Neural cell (in vitro differentiated cells): ENCODE results near the gene ITPRIP. TPM values are rescaled to one million over a fixed set of nuclear protein-coding genes. Genes with fewer than 3 reads are reported as not detected.

Experiments
- H2AFZ ChIP-seq: fragments of 200-600, 300-800 bp; sonication (generic), shearing (Covaris generic); 2 replicates; pipeline ENCODE4 v1.6.0; 2014; ENCODE audit warnings: low read depth, mild to moderate bottlenecking, antibody characterized with exemption, low read length, moderate library complexity
- H3F3A ChIP-seq: fragments of 200-600 bp; shearing (Covaris generic); 2 replicates; pipeline ENCODE4 v1.6.1; 2016; ENCODE audit warnings: mild to moderate bottlenecking, moderate library complexity, mixed read lengths, antibody characterized with exemption, low read length; ENCODE audit not compliant: insufficient read depth, poor library complexity, severe bottlenecking
- H3K27ac ChIP-seq: fragments of 200-600, 300-800 bp; sonication (generic), shearing (Covaris generic); 2 replicates; pipeline ENCODE4 v1.5.1; 2014; ENCODE audit warnings: mild to moderate bottlenecking, low read length, moderate library complexity
- H3K27me3 ChIP-seq: fragments of 300-800, 200-600 bp; sonication (generic), shearing (Covaris generic); 2 replicates; pipeline ENCODE4 v1.6.0; 2014; ENCODE audit warnings: mild to moderate bottlenecking, low read depth, low read length, moderate library complexity; ENCODE audit not compliant: insufficient read depth
- H3K36me3 ChIP-seq: fragments of 300-800, 200-600 bp; sonication (generic), shearing (Covaris generic); 2 replicates; pipeline ENCODE4 v1.5.1; 2014; ENCODE audit warnings: mild to moderate bottlenecking, antibody characterized with exemption, low read length, moderate library complexity; ENCODE audit not compliant: insufficient read depth
- H3K4me2 ChIP-seq: fragments of 300-800, 200-600 bp; sonication (generic), shearing (Covaris generic); 2 replicates; pipeline ENCODE4 v1.6.0; 2014; ENCODE audit warnings: mild to moderate bottlenecking, low read length
- H3K4me3 ChIP-seq: fragments of 300-800, 200-600 bp; sonication (generic), shearing (Covaris generic); 2 replicates; pipeline ENCODE4 v1.5.1; 2014; ENCODE audit warnings: mild to moderate bottlenecking, low read length, moderate library complexity
- H3K79me2 ChIP-seq: fragments of 200-600 bp; shearing (Covaris generic); replicated peaks from 2 replicates; pipeline ENCODE4 v1.6.0; 2014; ENCODE audit warnings: mild to moderate bottlenecking, low read length, moderate library complexity; ENCODE audit not compliant: insufficient read depth
- H3K9ac ChIP-seq: fragments of 300-800, 200-600 bp; sonication (generic), shearing (Covaris generic); 2 replicates; pipeline ENCODE4 v1.6.1; 2016; ENCODE audit warnings: mild to moderate bottlenecking, low read length, mixed read lengths
- H3K9me2 ChIP-seq: fragments of 200-600 bp; shearing (Covaris generic); 2 replicates; pipeline ENCODE4 v1.6.1; 2016; ENCODE audit warnings: mild to moderate bottlenecking, low read length, mixed read lengths; ENCODE audit not compliant: insufficient read depth
- H3K9me3 ChIP-seq: fragments of 200-600, 300-800 bp; sonication (generic), shearing (Covaris generic); 2 replicates; pipeline ENCODE4 v1.6.1; 2016; ENCODE audit warnings: mild to moderate bottlenecking, mixed run types, low read length, moderate library complexity, mixed read lengths
- H4K20me1 ChIP-seq: fragments of 200-600 bp; shearing (Covaris generic); 2 replicates; pipeline ENCODE4 v1.6.1; 2016; ENCODE audit warnings: mild to moderate bottlenecking, mixed run types; ENCODE audit not compliant: insufficient read depth
- EP300 ChIP-seq: fragments of 450-650 bp; conservative IDR thresholded peaks from 2 replicates; pipeline ENCODE4 v1.6.1; 2014; ENCODE audit warnings: antibody characterized with exemption, mild to moderate bottlenecking, moderate library complexity; ENCODE audit not compliant: poor library complexity, severe bottlenecking
- EZH2 ChIP-seq: fragments of 200-600, 300-800 bp; shearing (Covaris generic), sonication (generic); IDR thresholded peaks from 2 replicates; pipeline ENCODE4 v1.6.1; 2014; ENCODE audit warnings: antibody characterized with exemption, low read length, borderline replicate concordance, mild to moderate bottlenecking; ENCODE audit not compliant: insufficient read depth, poor library complexity, severe bottlenecking
- MXI1 ChIP-seq: fragments of 450-650 bp; conservative IDR thresholded peaks from 2 replicates; pipeline ENCODE4 v1.6.1; 2014; ENCODE audit warnings: antibody characterized with exemption, mild to moderate bottlenecking; ENCODE audit not compliant: poor library complexity, severe bottlenecking
- POLR2AphosphoS5 ChIP-seq: IDR thresholded peaks from 2 replicates; pipeline ENCODE4 v1.6.1; 2012
- RAD21 ChIP-seq: fragments of 450-650 bp; conservative IDR thresholded peaks from 2 replicates; pipeline ENCODE4 v1.6.1; 2014; ENCODE audit warnings: antibody characterized with exemption, mild to moderate bottlenecking, moderate library complexity
- SMC3 ChIP-seq: fragments of 450-650 bp; conservative IDR thresholded peaks from 2 replicates; pipeline ENCODE4 v1.6.1; 2014; ENCODE audit warnings: antibody characterized with exemption, mild to moderate bottlenecking, moderate library complexity; ENCODE audit not compliant: poor library complexity
- TAF1 ChIP-seq: IDR thresholded peaks from 2 replicates; pipeline ENCODE4 v1.6.1; 2012; ENCODE audit warnings: low read depth
- polyA plus RNA-seq: library from polyadenylated mRNA; depleted of rRNA; stranded (reverse); fragments of >200 nt; gene quantifications from 2 replicates; pipeline ENCODE4 v1.2.3, GENCODE V29; 2014
- TF ChIP-seq, protein P1 (sequence below): IDR thresholded peaks from 2 replicates; pipeline ENCODE4 v1.6.1; 2012; ENCODE audit warnings: borderline replicate concordance
- TF ChIP-seq, protein P2 (sequence below): fragments of 450-650 bp; IDR thresholded peaks from 2 replicates; pipeline ENCODE4 v1.5.1; 2014; ENCODE audit warnings: antibody characterized with exemption, mild to moderate bottlenecking, moderate library complexity; ENCODE audit not compliant: poor library complexity, severe bottlenecking

Gene ITPRIP
- polyA plus RNA-seq, 1 donor from 2014 or later, result 1.5 TPM

DNA sequence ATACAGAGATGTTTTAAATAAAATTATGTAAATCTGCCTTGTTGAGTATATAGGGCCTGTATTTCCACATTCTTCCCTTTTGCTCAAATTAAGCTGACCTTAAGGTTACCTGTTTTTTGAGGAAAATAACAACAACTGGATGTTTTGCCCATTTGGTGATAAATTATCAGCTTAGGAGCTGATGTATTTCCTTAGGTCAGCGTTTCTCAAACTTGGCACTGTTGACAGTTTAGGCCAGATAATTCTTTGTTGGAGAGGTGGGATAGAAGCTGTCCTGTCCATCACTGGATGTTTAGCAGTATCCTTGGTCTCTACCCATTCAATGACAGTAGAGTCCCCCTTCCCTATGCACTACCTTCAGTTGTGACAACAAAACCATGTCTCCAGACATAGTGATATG lies 62.1 kb downstream of the ITPRIP start:
- Histone ChIP-seq H3F3A (no peaks in the 10 kb centered on the region), H3K4me2 (no peak overlapping the region)

DNA sequence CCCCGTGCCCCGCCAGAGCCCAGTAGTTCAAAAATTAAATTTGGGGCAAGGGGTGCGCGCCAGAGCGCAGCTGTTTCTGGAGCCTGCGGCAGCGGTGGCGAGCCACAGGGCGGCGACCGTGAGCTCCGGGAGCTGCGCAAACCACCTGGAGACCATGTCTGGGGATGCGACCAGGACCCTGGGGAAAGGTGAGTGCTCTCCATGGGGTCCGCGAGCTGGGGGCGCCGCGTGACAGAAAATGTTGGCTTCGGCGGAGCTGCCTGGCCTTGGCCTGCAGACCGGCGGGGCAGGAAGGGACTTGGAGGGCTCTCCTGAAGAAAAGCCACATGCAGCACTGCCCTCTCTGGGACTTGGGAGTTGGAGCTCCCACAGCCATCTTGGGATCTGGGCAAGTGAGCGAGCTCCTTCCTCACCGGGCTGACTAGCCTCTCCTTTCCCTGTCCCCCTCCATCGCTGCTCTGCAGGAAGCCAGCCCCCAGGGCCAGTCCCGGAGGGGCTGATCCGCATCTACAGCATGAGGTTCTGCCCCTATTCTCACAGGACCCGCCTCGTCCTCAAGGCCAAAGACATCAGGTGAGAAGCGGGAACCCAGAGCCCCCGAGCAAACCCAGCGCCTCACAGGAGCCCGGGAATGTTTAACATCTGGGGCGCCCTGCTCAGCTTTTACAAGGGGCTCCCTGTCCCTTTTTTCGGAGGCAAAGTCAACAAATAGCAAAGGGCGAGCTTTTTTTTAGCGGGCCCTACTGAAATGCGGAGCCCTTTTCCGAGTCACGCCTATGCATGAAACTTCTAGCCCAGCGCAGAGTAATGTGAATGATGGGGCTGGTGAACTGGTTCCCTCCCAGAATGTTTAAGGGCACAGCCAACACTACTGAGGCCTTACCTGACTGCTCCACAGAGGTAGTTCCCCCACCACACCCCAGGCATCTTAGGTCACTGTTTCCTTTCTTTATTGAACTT lies 63.2 kb downstream of the ITPRIP start:
- no peaks in the 10 kb centered on the region for H3K36me3 ChIP-seq

More for the DNA sequence above, 62.1 kb downstream of the ITPRIP start:
- H3K9ac ChIP-seq, result no peak overlapping the region
- H3K79me2 ChIP-seq, result no peaks in the 10 kb centered on the region
- no peaks in the 10 kb centered on the region for H3K36me3 ChIP-seq
- no peak overlapping the region for H3K4me3 ChIP-seq
- H2AFZ ChIP-seq, result no peak overlapping the region
- no peaks in the 10 kb centered on the region for H4K20me1 ChIP-seq
- no peak for TF ChIP-seq MXI1
- TF ChIP-seq EP300, result no peak
- TF ChIP-seq SMC3, result no peak
- no peak for TF ChIP-seq RAD21
- no peak for TF ChIP-seq EZH2
- TF ChIP-seq TAF1, result no peak
- TF ChIP-seq, protein P1, sequence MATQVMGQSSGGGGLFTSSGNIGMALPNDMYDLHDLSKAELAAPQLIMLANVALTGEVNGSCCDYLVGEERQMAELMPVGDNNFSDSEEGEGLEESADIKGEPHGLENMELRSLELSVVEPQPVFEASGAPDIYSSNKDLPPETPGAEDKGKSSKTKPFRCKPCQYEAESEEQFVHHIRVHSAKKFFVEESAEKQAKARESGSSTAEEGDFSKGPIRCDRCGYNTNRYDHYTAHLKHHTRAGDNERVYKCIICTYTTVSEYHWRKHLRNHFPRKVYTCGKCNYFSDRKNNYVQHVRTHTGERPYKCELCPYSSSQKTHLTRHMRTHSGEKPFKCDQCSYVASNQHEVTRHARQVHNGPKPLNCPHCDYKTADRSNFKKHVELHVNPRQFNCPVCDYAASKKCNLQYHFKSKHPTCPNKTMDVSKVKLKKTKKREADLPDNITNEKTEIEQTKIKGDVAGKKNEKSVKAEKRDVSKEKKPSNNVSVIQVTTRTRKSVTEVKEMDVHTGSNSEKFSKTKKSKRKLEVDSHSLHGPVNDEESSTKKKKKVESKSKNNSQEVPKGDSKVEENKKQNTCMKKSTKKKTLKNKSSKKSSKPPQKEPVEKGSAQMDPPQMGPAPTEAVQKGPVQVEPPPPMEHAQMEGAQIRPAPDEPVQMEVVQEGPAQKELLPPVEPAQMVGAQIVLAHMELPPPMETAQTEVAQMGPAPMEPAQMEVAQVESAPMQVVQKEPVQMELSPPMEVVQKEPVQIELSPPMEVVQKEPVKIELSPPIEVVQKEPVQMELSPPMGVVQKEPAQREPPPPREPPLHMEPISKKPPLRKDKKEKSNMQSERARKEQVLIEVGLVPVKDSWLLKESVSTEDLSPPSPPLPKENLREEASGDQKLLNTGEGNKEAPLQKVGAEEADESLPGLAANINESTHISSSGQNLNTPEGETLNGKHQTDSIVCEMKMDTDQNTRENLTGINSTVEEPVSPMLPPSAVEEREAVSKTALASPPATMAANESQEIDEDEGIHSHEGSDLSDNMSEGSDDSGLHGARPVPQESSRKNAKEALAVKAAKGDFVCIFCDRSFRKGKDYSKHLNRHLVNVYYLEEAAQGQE, result no peak
- no peak for TF ChIP-seq POLR2AphosphoS5
- TF ChIP-seq, protein P2, sequence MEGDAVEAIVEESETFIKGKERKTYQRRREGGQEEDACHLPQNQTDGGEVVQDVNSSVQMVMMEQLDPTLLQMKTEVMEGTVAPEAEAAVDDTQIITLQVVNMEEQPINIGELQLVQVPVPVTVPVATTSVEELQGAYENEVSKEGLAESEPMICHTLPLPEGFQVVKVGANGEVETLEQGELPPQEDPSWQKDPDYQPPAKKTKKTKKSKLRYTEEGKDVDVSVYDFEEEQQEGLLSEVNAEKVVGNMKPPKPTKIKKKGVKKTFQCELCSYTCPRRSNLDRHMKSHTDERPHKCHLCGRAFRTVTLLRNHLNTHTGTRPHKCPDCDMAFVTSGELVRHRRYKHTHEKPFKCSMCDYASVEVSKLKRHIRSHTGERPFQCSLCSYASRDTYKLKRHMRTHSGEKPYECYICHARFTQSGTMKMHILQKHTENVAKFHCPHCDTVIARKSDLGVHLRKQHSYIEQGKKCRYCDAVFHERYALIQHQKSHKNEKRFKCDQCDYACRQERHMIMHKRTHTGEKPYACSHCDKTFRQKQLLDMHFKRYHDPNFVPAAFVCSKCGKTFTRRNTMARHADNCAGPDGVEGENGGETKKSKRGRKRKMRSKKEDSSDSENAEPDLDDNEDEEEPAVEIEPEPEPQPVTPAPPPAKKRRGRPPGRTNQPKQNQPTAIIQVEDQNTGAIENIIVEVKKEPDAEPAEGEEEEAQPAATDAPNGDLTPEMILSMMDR, result no peak
- H3K27me3 ChIP-seq, result peaks cover 14% of the 10 kb centered on the region
- H3K9me2 ChIP-seq, result no peaks in the 10 kb centered on the region
- no peak overlapping the region for H3K27ac ChIP-seq
- no peaks in the 10 kb centered on the region for H3K9me3 ChIP-seq

More for the DNA sequence above, 63.2 kb downstream of the ITPRIP start:
- H3K27ac ChIP-seq, result no peak overlapping the region
- no peak overlapping the region for H3K9ac ChIP-seq
- H3K79me2 ChIP-seq, result no peaks in the 10 kb centered on the region
- peaks cover 14% of the 10 kb centered on the region for H3K27me3 ChIP-seq
- H4K20me1 ChIP-seq, result no peaks in the 10 kb centered on the region
- no peak overlapping the region for H3K4me2 ChIP-seq
- TF ChIP-seq SMC3 (peak; percentile 30), RAD21 (no peak)
- TF ChIP-seq, protein P2, result peak; percentile 48
- H3F3A ChIP-seq, result no peaks in the 10 kb centered on the region
- no peaks in the 10 kb centered on the region for H3K9me3 ChIP-seq
- no peak overlapping the region for H2AFZ ChIP-seq
- no peak overlapping the region for H3K4me3 ChIP-seq
- H3K9me2 ChIP-seq, result no peaks in the 10 kb centered on the region
